ENCODE results near the gene DYNC1I1.

Gene DYNC1I1

GRCh38 chr7:95788258-95788657, 15.9 kb downstream of the DYNC1I1 start:
- FAIRE-seq (no peak), DNase-seq (ENCODE audit: insufficient read length, low spot score) (no peak)

GRCh38 chr7:95788884-95789283, 16.5 kb downstream of the DYNC1I1 start:
- FAIRE-seq (no peak), DNase-seq (ENCODE audit: insufficient read length, low spot score) (no peak)

DNA sequence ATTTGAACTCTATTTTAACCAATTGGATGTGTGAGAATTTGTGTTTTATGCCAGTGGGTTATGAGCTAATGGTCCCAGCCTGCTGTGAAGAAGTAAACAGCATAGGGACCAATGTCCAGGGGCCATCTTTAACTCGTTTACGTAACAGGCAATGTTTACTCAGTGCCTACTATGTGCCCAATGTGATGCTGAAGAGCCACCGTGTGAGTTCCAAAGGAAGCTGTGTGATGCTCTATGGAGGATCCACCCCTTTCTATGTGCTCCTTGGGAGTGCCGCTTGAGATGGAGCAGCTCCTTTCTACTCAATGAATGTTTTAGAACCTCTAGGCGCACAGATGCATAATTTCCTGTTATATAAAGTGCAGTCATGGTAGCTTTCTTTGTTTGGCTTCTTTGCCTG, 21.3 kb downstream of the DYNC1I1 start:
- FAIRE-seq = no peak

DNA sequence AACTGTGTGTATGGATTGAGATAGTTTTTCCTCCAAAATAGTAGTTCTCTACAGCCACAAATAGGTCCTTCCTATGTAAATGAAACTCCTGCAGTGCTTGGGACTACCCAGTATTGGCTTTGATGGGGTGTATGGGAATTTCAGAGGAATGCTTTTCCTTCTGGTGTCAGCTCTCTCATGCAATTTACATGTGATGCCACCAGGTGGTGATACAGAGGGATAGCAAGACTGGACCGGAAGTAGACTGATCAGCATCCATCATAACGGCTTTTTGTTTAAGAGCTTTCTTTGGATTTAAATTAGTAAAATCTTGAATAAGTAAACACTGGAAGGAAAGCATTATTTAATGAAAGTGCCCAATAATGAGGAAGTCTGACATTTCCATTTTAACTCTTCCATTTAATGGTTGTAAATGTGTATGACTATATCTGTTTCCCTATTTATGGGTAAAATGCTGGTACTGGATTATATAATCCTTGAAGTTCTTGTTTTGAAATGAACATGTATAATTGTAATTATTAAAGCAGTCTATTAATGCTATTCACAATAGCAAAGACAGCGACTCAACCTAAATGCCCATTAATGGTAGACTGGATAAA, 22.7 kb downstream of the DYNC1I1 start:
- no peak for DNase-seq (ENCODE audit: insufficient read length, low spot score)
- no peak for FAIRE-seq

More for the DNA sequence above, 21.3 kb downstream of the DYNC1I1 start:
- DNase-seq (ENCODE audit: insufficient read length, low spot score) = no peak

DNA sequence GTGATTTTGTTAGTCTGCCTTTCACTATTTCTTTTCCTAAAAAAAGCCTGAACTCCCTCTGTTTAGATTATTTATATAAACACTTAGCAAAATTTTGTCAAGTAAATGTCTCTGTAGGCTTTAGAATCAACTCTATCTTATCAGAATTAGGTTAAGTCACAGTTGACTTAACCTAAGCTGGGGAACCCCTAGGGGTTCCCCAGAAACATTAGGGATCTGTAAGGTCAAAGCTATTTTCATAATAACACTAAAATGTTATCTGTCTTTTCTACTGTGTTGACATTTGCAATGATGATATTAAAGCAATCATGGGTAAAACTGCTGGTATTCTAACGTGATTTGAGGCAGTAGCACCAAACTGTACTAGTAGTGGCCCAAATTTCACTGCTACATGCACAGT, 24.3 kb downstream of the DYNC1I1 start:
- DNase-seq (ENCODE audit: insufficient read length, low spot score) = no peak
- FAIRE-seq = no peak

GRCh38 chr7:95798401-95798930, 26.1 kb downstream of the DYNC1I1 start:
- FAIRE-seq = no peak
- DNase-seq (ENCODE audit: insufficient read length, low spot score) = no peak

GRCh38 chr7:95800787-95801186, 28.4 kb downstream of the DYNC1I1 start:
- DNase-seq (ENCODE audit: insufficient read length, low spot score) = no peak
- FAIRE-seq = no peak

DNA sequence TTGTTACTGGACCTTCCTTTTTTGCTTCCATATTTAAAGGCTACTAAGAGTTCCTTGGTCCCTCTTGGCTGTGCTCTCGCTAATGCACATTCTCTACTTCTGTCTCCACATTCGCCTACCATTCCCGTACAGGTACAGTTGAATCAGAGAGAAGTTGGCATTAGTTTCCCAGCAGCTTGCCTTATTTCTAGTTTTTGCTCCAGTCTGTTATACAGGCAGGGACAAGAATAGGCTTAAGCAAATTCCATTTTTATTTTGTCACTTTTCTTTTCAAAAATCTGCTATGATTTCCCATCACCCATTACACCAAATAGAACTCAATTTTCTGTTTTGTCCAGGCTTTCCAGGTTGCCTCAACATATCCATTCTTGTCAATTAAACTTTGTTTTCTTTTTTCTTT, 29.9 kb downstream of the DYNC1I1 start:
- FAIRE-seq (no peak), DNase-seq (ENCODE audit: insufficient read length, low spot score) (no peak)

GRCh38 chr7:95804052-95804451, 31.7 kb downstream of the DYNC1I1 start:
- FAIRE-seq (no peak), DNase-seq (ENCODE audit: insufficient read length, low spot score) (no peak)

GRCh38 chr7:95805909-95806308, 33.6 kb downstream of the DYNC1I1 start:
- DNase-seq (ENCODE audit: insufficient read length, low spot score) (no peak), FAIRE-seq (no peak)

DNA sequence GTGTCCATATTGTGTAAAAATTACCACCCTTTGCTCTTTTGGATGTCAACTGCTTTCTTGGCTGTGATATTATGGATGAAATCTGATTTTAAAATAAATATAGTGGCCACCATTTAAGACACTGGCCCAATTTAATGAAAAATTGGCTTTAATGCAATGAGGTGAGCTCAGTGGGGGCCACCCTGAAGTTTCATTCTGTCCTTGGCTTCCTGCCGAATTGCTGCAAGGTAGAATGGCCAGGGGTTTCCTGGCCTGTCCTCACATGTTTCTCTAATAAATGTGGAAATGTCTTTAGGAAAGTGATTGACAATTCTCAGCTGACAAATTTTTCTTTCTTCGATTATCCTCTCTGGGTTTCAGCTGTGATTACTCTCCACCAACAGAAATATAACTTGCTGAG, 36.0 kb downstream of the DYNC1I1 start:
- DNase-seq (ENCODE audit: insufficient read length, low spot score) (no peak), FAIRE-seq (no peak)

GRCh38 chr7:95811846-95812445, 39.6 kb downstream of the DYNC1I1 start:
- no peak for DNase-seq (ENCODE audit: insufficient read length, low spot score)
- no peak for FAIRE-seq

DNA sequence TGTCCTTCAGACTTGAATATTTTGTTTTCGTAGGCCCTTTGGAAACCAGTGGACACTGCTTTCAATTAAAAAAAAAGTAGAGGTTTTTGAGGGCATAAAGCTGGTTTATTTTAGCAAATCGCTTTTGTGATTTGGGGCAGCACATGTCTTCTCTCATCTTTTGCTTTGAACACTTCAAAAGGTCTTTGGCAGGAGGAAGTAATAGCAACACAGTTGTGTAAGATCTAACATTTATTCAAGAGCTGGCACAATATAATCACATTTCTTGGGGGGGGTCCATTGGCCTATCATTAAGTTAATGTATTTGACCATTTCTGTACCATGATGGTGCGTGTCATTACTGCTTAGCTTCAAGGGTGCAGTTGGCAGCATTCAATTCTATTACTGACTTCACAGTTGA, 42.4 kb downstream of the DYNC1I1 start:
- FAIRE-seq = no peak
- no peak for DNase-seq (ENCODE audit: insufficient read length, low spot score)

DNA sequence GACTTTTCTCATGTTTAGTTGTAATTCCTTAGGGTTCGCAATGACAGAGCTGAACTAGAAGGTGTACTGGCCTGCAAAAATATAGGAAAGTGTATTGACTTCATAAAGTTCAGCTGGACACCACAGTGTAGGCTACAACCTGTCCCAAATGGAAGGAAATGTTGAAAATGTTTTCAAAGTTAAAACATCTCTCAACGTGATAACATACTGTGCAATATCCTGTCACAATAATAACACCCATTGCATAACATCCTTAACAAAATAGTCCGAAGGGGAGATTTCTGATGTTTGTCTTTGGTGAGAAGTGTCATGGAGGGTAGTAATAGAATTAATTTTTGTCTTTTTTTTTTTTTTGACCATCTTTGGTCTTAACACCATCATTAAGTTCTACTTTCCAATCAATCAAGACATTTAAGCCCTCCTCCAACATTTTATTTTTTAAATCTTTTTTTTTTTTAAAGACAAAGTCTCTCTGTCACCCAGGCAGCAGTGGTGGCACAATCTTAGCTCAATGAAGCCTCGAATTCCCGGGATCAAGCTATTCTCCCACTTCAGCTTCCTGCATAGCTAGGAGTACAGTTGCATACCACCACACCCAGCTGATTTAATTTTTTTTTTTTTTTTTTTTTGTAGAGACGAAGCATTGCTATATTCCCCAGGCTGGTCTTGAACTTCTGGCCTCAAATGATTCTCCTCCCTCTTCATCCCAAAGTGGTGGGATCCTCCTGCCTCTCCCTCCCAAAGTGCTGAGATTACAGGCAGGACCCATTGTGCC, 45.7 kb downstream of the DYNC1I1 start:
- FAIRE-seq = no peak
- no peak for DNase-seq (ENCODE audit: insufficient read length, low spot score)

DNA sequence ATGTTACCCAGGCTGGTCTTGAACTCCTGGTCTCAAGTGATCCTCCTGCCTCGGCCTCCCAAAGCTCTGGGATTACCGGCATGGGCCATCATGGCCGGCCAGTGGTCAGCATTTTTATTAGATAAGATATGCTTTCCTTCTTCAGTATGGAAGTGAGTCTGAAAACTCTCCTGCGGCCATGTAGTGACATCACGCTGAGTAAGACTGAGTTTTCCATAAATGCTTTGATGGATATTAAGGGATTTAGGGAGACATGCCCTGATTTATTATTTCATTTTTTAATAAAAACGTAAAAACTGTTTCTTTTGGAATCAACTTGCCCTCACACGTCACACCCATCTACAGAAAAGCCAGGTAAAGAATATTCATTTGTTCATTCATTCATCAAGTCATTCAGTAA, 48.4 kb downstream of the DYNC1I1 start:
- DNase-seq (ENCODE audit: insufficient read length, low spot score) = no peak
- FAIRE-seq = no peak

- DNase-seq (ENCODE audit: insufficient read length, low spot score) = no peak
- FAIRE-seq = no peak
These were observed 50.4 kb downstream of the DYNC1I1 start for GRCh38 chr7:95822717-95823116.

- no peak for FAIRE-seq
- DNase-seq (ENCODE audit: insufficient read length, low spot score) = no peak
These were observed 52.3 kb downstream of the DYNC1I1 start for GRCh38 chr7:95824616-95825015.

DNA sequence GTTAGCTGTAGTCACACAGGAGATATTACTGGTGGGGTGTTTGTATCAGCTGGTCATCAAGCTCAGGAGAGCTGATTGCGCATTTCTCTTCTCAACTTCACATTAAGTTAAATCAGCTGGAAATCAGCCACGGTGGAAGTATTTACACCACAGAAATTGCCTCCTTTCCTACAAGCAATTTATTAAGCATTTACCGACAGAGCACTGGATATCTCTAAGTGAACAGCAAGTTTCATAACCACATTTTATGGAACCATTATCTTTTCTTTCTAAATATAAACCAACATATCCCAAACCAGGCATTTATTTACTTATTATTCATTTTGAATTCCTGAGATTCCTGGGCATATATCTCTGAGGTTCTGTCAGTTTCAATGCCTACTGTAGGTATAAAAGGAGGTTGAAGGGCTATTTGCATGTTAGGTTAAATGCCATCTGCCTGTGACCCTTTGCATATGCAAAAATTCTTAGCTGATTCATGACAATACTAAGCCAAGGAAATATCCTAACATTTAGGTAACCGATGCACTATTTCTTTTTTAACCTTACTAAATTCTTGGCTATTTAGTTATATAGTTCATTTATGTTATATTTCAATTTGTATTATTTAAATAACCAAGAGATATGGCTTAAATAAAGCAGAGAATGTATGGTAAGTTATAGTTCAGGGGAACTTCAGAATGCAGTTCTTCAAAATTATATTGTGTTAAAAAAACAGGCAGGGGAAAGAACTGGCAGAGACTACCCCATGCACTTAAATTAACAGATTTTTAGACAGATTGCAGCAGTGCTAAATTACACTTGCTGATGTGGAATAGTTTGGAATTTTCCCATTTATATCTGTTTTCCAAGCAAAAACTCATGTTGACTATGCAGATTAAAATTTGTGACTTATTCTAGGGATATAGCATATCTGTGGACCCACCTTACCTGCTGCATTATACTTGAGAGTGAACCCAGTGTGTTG, 56.8 kb downstream of the DYNC1I1 start:
- DNase-seq (ENCODE audit: insufficient read length, low spot score) (no peak), FAIRE-seq (no peak)

GRCh38 chr7:95840953-95841950, 68.9 kb downstream of the DYNC1I1 start:
- DNase-seq (ENCODE audit: insufficient read length, low spot score) (peak; percentile 32), FAIRE-seq (no peak)

GRCh38 chr7:95843286-95843685, 70.9 kb downstream of the DYNC1I1 start:
- no peak for DNase-seq (ENCODE audit: insufficient read length, low spot score)
- FAIRE-seq = no peak
